Retinal pigment epithelial cell (primary cell): ENCODE results near the gene KDM1A.

Experiments used
- DNase-seq: peaks from one replicate; pipeline ENCODE4 v3.0.0-alpha.2; 2010; ENCODE audit warnings: low read depth
- H3K4me3 ChIP-seq: 2 replicates; pipeline ENCODE4 v1.5.1; 2011; ENCODE audit warnings: mild to moderate bottlenecking, low read length, control low read depth, moderate library complexity
- CTCF ChIP-seq: conservative IDR thresholded peaks from 2 replicates; pipeline ENCODE4 v1.5.1; 2011; ENCODE audit warnings: low read depth, low read length, control low read depth, inconsistent platforms

Gene KDM1A

GRCh38 chr1:23019094-23019862 is at the start of gene KDM1A:
Gene KDM1A, plus strand, starts transcription at chr1:23019468. Its CDS starts 129 bp downstream, at chr1:23019597.
- peak within 1 kb of the TSS; percentile 95 for H3K4me3 ChIP-seq
- no peak for TF ChIP-seq CTCF
- peak; percentile 92 for DNase-seq

- no peak overlapping the region for H3K4me3 ChIP-seq
- TF ChIP-seq CTCF: no peak
Measured at GRCh38 chr1:22970096-22970495, 49.2 kb upstream of the KDM1A start.

GRCh38 chr1:22971161-22971560 is 48.1 kb upstream of the KDM1A start:
- no peak overlapping the region for H3K4me3 ChIP-seq
- no peak for DNase-seq
- no peak for TF ChIP-seq CTCF

More at GRCh38 chr1:22970096-22970495, 49.2 kb upstream of the KDM1A start:
- no peak for DNase-seq

GRCh38 chr1:22971611-22972405 is 47.5 kb upstream of the KDM1A start:
- no peak for TF ChIP-seq CTCF
- no peak overlapping the region for H3K4me3 ChIP-seq
- DNase-seq: no peak

GRCh38 chr1:22972760-22973159 is 46.5 kb upstream of the KDM1A start, which contains the start of gene LACTBL1:
Gene LACTBL1, minus strand, starts transcription at chr1:22972866. Its CDS starts 550 bp downstream, at chr1:22972316.
- no peak for DNase-seq
- TF ChIP-seq CTCF: no peak
- no peak within 1 kb of the TSS for H3K4me3 ChIP-seq

GRCh38 chr1:22975694-22976093 is 43.6 kb upstream of the KDM1A start:
- no peak for DNase-seq
- no peak overlapping the region for H3K4me3 ChIP-seq
- no peak for TF ChIP-seq CTCF
